Measurements from ENCODE around the gene BPTF.
"Not testable (repeated sequence)": the region's sequence is repeated elsewhere in the genome, so short reads cannot be mapped to it uniquely, and the experiment has no call there.

- TF ChIP-seq MAX (IDR thresholded peaks at IDR 0.05); SMC3 (IDR thresholded peaks at IDR 0.05); ZFP36 (IDR thresholded peaks at IDR 0.05; ENCODE audit: borderline replicate concordance, partially characterized antibody); TP53 (CRISPR knock-in tag; IDR thresholded peaks at IDR 0.05): not testable (repeated sequence)
Measured at GRCh38 chr17:67980883-67981282, 155.6 kb downstream of the BPTF start.

All from A549 (cell line).